ENCODE results near the gene LRRC19. TPM values are rescaled to one million over a fixed set of nuclear protein-coding genes. Genes with fewer than 3 reads are reported as not detected.

Gene LRRC19
- total RNA-seq, 2 experiments from 2014 or later, result not detected

DNA sequence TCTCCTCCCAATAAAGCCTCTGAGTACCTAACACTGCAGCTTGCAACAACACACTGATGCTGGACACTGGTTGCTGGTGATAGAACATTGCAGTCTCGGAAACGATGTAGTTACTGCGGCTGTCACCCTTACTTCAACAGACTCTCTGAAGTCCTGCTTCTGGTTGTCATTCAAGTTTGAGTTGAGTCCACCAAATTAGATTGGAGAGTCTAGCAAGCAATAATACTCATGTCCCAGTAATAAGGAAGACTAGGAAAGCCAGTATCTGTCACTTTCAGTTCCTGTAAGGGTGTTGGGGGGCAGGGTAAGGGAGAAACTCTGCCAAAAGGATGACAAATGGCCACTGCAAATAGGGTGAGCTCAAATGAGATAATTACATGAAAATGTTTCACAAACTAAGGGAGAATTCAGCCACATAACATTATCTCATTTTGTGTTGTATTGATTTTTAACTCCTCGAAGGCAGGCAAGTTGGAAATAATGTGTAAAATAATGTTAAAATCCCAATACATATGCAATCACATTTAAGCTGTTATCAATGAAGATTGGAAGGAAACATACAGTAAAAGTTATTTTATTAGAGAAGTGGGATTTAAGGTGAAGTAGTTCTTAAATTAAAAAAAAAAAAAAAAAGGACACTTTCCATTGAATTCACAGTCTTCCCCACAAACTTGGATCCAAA lies 50.1 kb downstream of the LRRC19 start:
- ChIA-PET CTCF (interaction anchor here (0.7 to 1.2 kb wide), 3 partner anchors 20 to 116 kb away, joined by 3 to 4 read pairs (median 3); no protein-coding TSS in a partner anchor), POLR2A (interaction anchor here (0.5 to 1.9 kb wide), 4 partner anchors 7 to 412 kb away, joined by 3 to 13 read pairs (median 8); partner anchors contain the start of genes CAAP1 and PLAA)
- Mint-ChIP-seq H3K4me3 (peak overlapping the region; percentile 88), H3K27me3 (no peaks in the 10 kb centered on the region), H3K4me1 (peaks cover 32% of the 10 kb centered on the region), H3K9me3 (ENCODE audit: low read depth) (no peaks in the 10 kb centered on the region), H3K36me3 (ENCODE audit: low read depth) (no peaks in the 10 kb centered on the region), H3K27ac (peak overlapping the region; percentile 85)
- no peak for ATAC-seq
- no peak for DNase-seq
- intact Hi-C loops (cut with DNase I, micrococcal nuclease), result loop anchor here in 1 of 2 experiments (2.0 to 5.0 kb wide), 2 partner anchors 15 to 617 kb away; partner anchors contain the start of gene C9orf72

DNA sequence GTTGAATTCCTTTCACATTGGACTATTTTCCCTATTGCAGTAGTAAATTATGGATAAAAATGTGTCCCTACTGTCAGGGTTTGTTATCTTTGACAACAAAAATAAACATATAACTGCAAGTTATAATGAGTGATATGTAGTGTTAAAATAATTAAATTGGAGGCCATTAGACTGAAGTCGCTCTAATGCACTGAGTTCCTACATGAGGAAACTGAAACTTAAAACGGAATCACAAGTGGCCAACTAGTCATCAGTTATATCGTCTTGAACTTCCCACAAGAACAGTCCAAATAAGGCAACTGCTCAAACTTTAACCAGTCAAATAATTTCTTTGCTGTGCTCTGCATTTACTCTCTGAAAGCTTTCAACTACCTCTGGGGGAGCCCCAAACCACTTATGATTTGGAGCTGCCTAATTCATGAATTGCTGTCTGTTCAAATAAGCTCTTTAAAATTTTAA lies 51.4 kb downstream of the LRRC19 start:
- ChIA-PET CTCF (interaction anchor here (1.2 kb wide), 1 partner anchor 57 kb away, joined by 3 read pairs; no protein-coding TSS in a partner anchor), POLR2A (no interaction called here)
- Mint-ChIP-seq H3K36me3 (ENCODE audit: low read depth) (no peaks in the 10 kb centered on the region), H3K4me3 (no peak overlapping the region), H3K27me3 (no peaks in the 10 kb centered on the region), H3K9me3 (ENCODE audit: low read depth) (no peaks in the 10 kb centered on the region), H3K27ac (peak overlapping the region; percentile 67), H3K4me1 (peaks cover 38% of the 10 kb centered on the region)
- ATAC-seq (peak; percentile 53), DNase-seq (no peak)
- intact Hi-C loops (cut with DNase I, micrococcal nuclease), result loop anchor here in 1 of 2 experiments (2.0 kb wide), 1 partner anchor 13 kb away; no protein-coding TSS in a partner anchor

DNA sequence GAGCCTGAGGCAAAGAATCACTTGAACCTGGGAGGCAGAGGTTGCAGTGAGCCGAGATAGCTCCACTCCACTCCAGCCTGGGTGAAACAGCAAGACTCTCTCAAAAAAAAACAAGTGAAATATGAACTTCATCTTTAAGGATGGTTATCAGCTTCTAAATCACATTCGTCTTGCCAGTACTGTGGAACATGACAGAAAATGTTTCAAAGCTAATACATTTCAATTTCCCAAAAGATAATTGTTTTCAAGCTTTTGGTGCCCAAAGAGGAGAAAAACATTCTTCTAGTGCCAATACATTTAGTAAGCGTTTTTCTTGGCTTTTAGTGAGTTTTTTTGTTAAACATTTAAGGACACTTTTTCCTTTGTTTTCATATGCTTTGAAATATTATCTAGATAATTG lies 53.7 kb downstream of the LRRC19 start:
- intact Hi-C loops (cut with DNase I, micrococcal nuclease), result no loop called here
- ChIA-PET CTCF (no interaction called here), POLR2A (no interaction called here)
- Mint-ChIP-seq H3K36me3 (ENCODE audit: low read depth) (peaks cover 4% of the 10 kb centered on the region), H3K4me3 (no peak overlapping the region), H3K27me3 (peaks cover 3% of the 10 kb centered on the region), H3K9me3 (ENCODE audit: low read depth) (no peaks in the 10 kb centered on the region), H3K4me1 (peaks cover 37% of the 10 kb centered on the region), H3K27ac (no peak overlapping the region)
- ATAC-seq, result no peak
- no peak for DNase-seq

DNA sequence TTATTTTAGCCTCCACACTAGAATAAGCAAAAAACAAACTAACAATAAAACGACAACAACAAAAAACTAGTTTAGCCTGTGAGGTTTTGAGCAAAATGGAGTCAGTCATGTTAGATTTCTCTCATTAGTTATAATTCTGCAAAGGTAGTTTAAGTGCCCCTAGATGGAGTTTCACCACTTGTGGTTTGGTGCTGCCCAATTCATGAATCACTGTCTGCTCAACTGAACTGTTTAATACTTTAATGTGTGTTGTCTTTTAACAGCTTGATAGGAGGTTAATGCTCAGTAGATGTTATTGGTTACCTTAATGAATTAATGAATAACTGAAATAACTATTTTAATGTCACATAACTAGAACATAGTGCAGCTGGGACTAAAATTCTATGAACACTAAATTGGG lies 55.0 kb downstream of the LRRC19 start:
- DNase-seq (no peak), ATAC-seq (no peak)
- no peak overlapping the region for H3K27ac Mint-ChIP-seq
- ChIA-PET POLR2A (no interaction called here), CTCF (interaction anchor here (1.7 kb wide), 1 partner anchor 58 kb away, joined by 3 read pairs; the partner anchor contains the start of gene CAAP1)
- no peak overlapping the region for H3K4me3 Mint-ChIP-seq
- peaks cover 7% of the 10 kb centered on the region for H3K36me3 Mint-ChIP-seq (ENCODE audit: low read depth)
- H3K9me3 Mint-ChIP-seq (ENCODE audit: low read depth), result no peaks in the 10 kb centered on the region
- intact Hi-C loops (cut with DNase I, micrococcal nuclease), result no loop called here
- peaks cover 3% of the 10 kb centered on the region for H3K27me3 Mint-ChIP-seq
- H3K4me1 Mint-ChIP-seq, result peaks cover 35% of the 10 kb centered on the region

DNA sequence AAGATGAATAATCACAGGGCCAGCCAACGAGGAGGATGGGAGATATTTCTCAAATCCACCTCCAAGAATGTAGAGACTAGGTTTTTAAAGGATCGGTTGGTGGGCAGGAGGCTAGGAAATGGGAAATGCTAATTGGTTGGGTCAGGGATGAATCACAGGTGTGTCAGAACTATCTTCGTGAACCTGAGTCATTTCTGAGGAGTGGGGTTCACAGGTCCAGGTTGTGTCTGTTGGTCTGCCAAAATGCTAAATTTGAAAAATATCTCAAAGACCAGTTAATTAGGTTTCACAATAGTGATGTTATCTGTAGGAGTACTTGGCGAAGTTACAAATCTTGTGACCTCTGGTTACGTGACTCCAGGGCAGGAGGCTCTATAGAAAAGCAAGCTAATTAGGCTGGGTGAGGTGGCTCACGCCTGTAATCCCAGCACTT lies 55.8 kb downstream of the LRRC19 start:
- ATAC-seq (no peak), DNase-seq (no peak)
- intact Hi-C loops (cut with DNase I, micrococcal nuclease), result no loop called here
- peaks cover 37% of the 10 kb centered on the region for H3K4me1 Mint-ChIP-seq
- H3K36me3 Mint-ChIP-seq (ENCODE audit: low read depth), result peaks cover 10% of the 10 kb centered on the region
- no peak overlapping the region for H3K4me3 Mint-ChIP-seq
- no peaks in the 10 kb centered on the region for H3K9me3 Mint-ChIP-seq (ENCODE audit: low read depth)
- POLR2A ChIA-PET, result no interaction called here
- H3K27ac Mint-ChIP-seq, result no peak overlapping the region
- peaks cover 3% of the 10 kb centered on the region for H3K27me3 Mint-ChIP-seq
- CTCF ChIA-PET, result interaction anchor here (1.7 kb wide), 1 partner anchor 57 kb away, joined by 3 read pairs; the partner anchor contains the start of gene CAAP1

DNA sequence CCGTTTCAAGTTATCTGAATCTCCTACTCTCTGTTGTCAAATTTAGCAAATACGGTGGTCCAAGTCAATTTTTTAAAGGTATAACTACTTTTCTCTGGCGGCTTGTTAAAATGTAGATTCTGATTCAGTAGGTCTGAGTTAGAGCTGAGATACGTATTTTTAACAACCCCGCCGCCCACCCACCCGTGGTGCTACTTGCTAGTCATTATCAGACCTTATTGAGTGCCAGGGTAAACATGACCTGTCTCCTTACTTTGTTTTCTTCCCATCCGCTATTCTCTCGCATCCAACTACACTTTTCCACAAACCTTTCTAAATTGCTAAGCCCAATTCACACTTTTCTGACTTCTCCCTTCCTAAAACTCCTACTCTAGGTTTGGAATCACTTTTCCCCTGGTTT lies 57.7 kb downstream of the LRRC19 start:
- POLR2A ChIA-PET, result interaction anchor here (0.9 to 1.4 kb wide), 2 partner anchors 8 to 55 kb away, joined by 3 to 11 read pairs; partner anchors contain the start of genes CAAP1 and IFT74
- H3K4me1 Mint-ChIP-seq, result peaks cover 44% of the 10 kb centered on the region
- H3K9me3 Mint-ChIP-seq (ENCODE audit: low read depth), result no peaks in the 10 kb centered on the region
- H3K27ac Mint-ChIP-seq, result peak overlapping the region; percentile 99
- peaks cover 22% of the 10 kb centered on the region for H3K36me3 Mint-ChIP-seq (ENCODE audit: low read depth)
- peak; percentile 27 for ATAC-seq
- CTCF ChIA-PET, result no interaction called here
- peak overlapping the region; percentile 88 for H3K4me3 Mint-ChIP-seq
- intact Hi-C loops (cut with DNase I, micrococcal nuclease), result loop anchor here in 1 of 2 experiments (1.0 kb wide), 3 partner anchors 9 to 626 kb away; partner anchors contain the start of genes C9orf72, CAAP1 and IFT74
- H3K27me3 Mint-ChIP-seq, result peaks cover 3% of the 10 kb centered on the region
- DNase-seq, result peak; percentile 72

DNA sequence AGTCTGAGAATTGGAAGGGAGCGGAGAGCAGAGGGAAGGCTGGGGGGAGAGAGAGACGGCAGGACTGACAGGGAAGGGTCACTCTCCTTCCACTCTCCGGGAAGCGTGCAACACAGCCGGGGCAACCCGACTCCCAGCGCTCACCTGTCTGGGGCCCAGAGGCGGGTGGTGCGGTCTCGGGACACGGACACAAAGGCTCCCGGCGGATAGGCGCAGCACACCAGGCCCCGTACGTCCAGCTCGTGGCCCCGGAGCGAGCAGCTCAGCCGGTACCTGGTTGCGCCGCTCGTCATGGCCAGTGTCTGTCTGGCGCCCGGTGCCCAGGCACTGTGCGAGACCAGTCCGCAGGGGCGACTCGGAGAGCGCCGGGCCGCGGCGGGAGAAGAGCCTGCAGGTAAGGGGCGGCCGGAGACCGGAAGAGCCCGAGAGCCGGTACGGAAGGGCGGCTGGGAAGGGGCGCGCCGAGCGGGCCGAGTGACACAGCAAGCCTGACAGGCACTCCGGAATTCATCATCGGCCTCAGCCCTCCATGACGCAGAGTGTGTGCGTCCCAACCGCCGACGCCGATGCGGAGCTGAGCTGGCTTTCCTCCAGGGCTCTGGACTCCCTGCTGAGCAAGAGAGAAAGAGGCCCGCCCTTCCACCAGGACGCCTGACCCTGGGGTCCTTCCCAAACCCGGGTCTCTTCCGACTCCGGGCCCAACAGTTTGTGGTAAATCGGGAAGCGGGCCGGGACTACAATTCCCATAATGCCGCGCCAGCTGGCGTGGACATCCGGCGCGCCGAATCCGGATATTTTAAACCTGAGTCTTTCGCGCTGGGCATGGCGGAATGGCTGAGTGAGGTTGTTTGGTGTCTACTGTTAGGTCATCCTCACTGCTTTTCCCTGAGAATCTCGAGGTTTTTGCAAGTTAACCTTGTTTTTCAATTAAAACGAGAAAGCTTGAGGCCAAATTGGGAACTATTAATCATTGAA lies 58.4 kb downstream of the LRRC19 start, which contains the start of gene PLAA:
Gene PLAA, minus strand, starts transcription at position 490 of the 975 bp plus-strand sequence. Its CDS starts 197 bp downstream, at position 293.
- intact Hi-C loops (cut with DNase I, micrococcal nuclease), result loop anchor here (1.0 kb wide), 3 partner anchors 9 to 626 kb away; partner anchors contain the start of genes CAAP1 (in 2 of the 2), C9orf72 (in 1 of the 2) and IFT74 (in 1 of the 2)
- peak; percentile 96 for ATAC-seq
- Mint-ChIP-seq H3K4me3 (peak within 1 kb of the TSS; percentile 88), H3K27ac (peak within 1 kb of the TSS; percentile 99), H3K4me1 (peaks cover 48% of the 10 kb centered on the region), H3K27me3 (peaks cover 3% of the 10 kb centered on the region), H3K9me3 (ENCODE audit: low read depth) (no peaks in the 10 kb centered on the region), H3K36me3 (ENCODE audit: low read depth) (peaks cover 25% of the 10 kb centered on the region)
- CTCF ChIA-PET, result interaction anchor here (0.5 kb wide), 1 partner anchor 328 kb away, joined by 3 read pairs; no protein-coding TSS in a partner anchor
- DNase-seq, result peak; percentile 93
- POLR2A ChIA-PET, result interaction anchor here (0.6 to 1.4 kb wide), 3 partner anchors 9 to 55 kb away, joined by 3 to 11 read pairs (median 10); partner anchors contain the start of genes CAAP1 and IFT74

DNA sequence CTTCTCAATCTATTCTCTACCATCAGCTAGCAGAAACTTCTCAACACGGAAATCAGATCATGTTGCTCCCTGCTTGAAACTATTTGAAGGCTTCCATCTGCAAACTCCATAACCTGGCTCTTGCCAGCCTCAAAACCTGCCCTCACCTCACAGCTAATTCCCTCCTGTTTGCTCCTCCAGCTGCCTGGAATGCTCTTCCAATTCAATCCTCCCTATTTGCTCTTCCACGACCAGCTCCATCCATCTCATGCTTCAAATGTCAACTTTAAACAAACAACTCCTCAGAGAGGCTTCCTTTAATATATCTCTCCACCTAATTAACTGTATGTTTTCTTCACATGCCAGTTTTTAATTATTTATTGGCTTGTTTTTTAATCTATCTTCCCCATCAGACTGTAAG lies 59.9 kb downstream of the LRRC19 start:
- peaks cover 32% of the 10 kb centered on the region for H3K36me3 Mint-ChIP-seq (ENCODE audit: low read depth)
- ChIA-PET CTCF (no interaction called here), POLR2A (interaction anchor here (0.6 kb wide), 1 partner anchor 419 kb away, joined by 3 read pairs; no protein-coding TSS in a partner anchor)
- peaks cover 3% of the 10 kb centered on the region for H3K27me3 Mint-ChIP-seq
- peak overlapping the region; percentile 99 for H3K27ac Mint-ChIP-seq
- H3K4me3 Mint-ChIP-seq, result peak overlapping the region; percentile 88
- no peaks in the 10 kb centered on the region for H3K9me3 Mint-ChIP-seq (ENCODE audit: low read depth)
- H3K4me1 Mint-ChIP-seq, result peaks cover 61% of the 10 kb centered on the region
- DNase-seq (no peak), ATAC-seq (no peak)
- intact Hi-C loops (cut with DNase I, micrococcal nuclease), result no loop called here

Other genes starting within 250 kb of the LRRC19 start
- gene CAAP1, start 112.9 kb downstream of the LRRC19 start, total RNA-seq, result 10 to 100 TPM; 17.1 to 21.4 TPM
- 10 to 100 TPM; 30.9 to 36.5 TPM for gene PLAA, start 58.4 kb downstream of the LRRC19 start, total RNA-seq
- 10 to 100 TPM; 10.5 to 11.6 TPM for gene IFT74, start 49.3 kb downstream of the LRRC19 start, total RNA-seq
- gene TEK, start 103.6 kb upstream of the LRRC19 start, total RNA-seq, result not detected